ENCODE data around the gene CR1L.

- TF ChIP-seq CTCF (IDR thresholded peaks at IDR 0.05) (no peak), ZFX (IDR thresholded peaks at IDR 0.05; ENCODE audit: borderline replicate concordance) (no peak)
Observed at GRCh38 chr1:207703712-207704111, 58.8 kb downstream of the CR1L start.

Measured in 22Rv1 (cell line).